Common myeloid progenitor, CD34-positive (primary cell): ENCODE results near the gene GLUD1.
"Not testable (repeated sequence)": the region's sequence is repeated elsewhere in the genome, so short reads cannot be mapped to it uniquely, and the experiment has no call there.

Experiments
- CTCF ChIA-PET: fragments of 350-600 bp; sonication (Branson Sonifier 250); formaldehyde crosslinking; loops from one replicate; lab custom pipeline; 2021; ENCODE audit warnings: antibody characterized with exemption; lab: Charles Lee
- POLR2A ChIA-PET: fragments of 350-600 bp; sonication (Branson Sonifier 250); formaldehyde crosslinking; loops from one replicate; lab custom pipeline; 2021; ENCODE audit warnings: antibody characterized with exemption; lab: Charles Lee
- DNase-seq, 3 donors: peaks; one replicate each; pipeline versions ENCODE4 v3.0.0 to v3.0.0-alpha.2; 2013
- H3K27ac ChIP-seq, 2 experiments: 1 replicate in 1 of 2; 2 replicates in 1 of 2; pipeline ENCODE4 v1.7.0; 2013; ENCODE audit warnings: inconsistent platforms in 2 of 2, low read length in 2 of 2, mild to moderate bottlenecking in 2 of 2, low read depth in 1 of 2, moderate library complexity in 1 of 2; ENCODE audit not compliant: severe bottlenecking in 2 of 2, insufficient read depth in 1 of 2, poor library complexity in 1 of 2
- H3K27me3 ChIP-seq, 5 experiments: replicated peaks in 2 of 5; 1 replicate in 3 of 5; 2 replicates in 2 of 5; pipeline versions ENCODE4 v1.6.1 to v1.7.0; 2013; ENCODE audit warnings: low read length in 4 of 5, mild to moderate bottlenecking in 2 of 5, moderate library complexity in 2 of 5, inconsistent platforms in 1 of 5; ENCODE audit not compliant: insufficient read depth in 5 of 5, control insufficient read depth in 4 of 5
- H3K36me3 ChIP-seq, 4 experiments: 1 replicate in 2 of 4; 2 replicates in 2 of 4; pipeline versions ENCODE4 v1.6.1 to v1.7.0; 2013; ENCODE audit warnings: low read length in 3 of 4, control low read depth in 1 of 4, mild to moderate bottlenecking in 1 of 4; ENCODE audit not compliant: control insufficient read depth in 4 of 4, insufficient read depth in 4 of 4
- H3K4me1 ChIP-seq, 4 experiments: 1 replicate in 3 of 4; 2 replicates in 1 of 4; pipeline versions ENCODE4 v1.6.1 to v1.7.1; 2013; ENCODE audit warnings: low read length in 3 of 4, mild to moderate bottlenecking in 3 of 4, control low read depth in 1 of 4, inconsistent platforms in 1 of 4, moderate library complexity in 1 of 4; ENCODE audit not compliant: control insufficient read depth in 4 of 4, insufficient read depth in 4 of 4; ENCODE audit errors: control extremely low read depth in 1 of 4
- H3K4me3 ChIP-seq, 7 experiments: 1 replicate in 4 of 7; 2 replicates in 3 of 7; pipeline versions ENCODE4 v1.5.1 to v1.7.0; 2013; ENCODE audit warnings: mild to moderate bottlenecking in 7 of 7, low read length in 6 of 7, moderate library complexity in 6 of 7, inconsistent platforms in 2 of 7, low read depth in 2 of 7, control low read depth in 1 of 7; ENCODE audit not compliant: insufficient read depth in 4 of 7, control insufficient read depth in 1 of 7; ENCODE audit errors: extremely low read depth in 1 of 7
- H3K9me3 ChIP-seq, 5 experiments: 1 replicate in 4 of 5; 2 replicates in 1 of 5; pipeline versions ENCODE4 v1.6.1 to v1.7.1; 2013; ENCODE audit warnings: low read length in 4 of 5, mild to moderate bottlenecking in 2 of 5, inconsistent platforms in 1 of 5, low read depth in 1 of 5, moderate library complexity in 1 of 5; ENCODE audit not compliant: control insufficient read depth in 4 of 5, insufficient read depth in 2 of 5; ENCODE audit errors: control extremely low read depth in 1 of 5
- WGBS: methylation state at CpG from one replicate; pipeline ENCODE4 v1.1.5; 2013; ENCODE audit not compliant: insufficient coverage; 5-methylcytosine and 5-hydroxymethylcytosine counted together

Gene GLUD1

DNA sequence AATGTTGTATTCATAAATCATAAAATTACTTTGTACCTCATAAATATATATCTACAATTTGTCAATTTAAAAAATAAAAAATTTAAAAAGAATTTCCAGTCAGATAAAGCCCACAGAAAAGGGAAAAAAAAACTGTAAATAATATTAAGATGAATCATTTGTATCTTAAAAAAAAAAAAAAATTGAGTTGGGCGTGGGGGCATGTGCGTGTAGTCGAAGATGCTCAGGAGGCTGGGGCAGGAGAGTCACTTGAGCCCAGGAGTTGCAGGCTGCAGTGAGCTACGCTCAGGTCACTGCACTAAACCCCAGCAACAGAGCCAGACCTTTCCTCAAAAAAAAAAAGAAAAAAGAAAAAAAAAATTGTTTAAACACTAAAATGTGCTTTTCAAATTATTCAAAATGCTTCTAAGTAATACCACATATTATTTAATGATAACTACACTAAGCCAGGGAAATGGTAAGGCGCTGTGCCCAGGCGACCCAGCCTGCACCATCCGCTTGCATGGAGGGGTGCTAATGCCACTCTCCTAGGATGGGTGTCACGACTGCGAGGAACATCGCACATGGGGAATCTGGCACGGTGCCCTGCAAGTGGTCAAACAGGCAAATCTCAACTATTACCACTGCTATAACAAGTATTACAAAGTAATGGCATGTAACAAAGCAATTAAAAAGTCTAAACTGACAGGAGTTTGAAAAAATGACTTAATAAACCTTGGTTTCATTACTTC is 15.4 kb downstream of the GLUD1 start:
- Histone ChIP-seq H3K4me3 (no peak overlapping the region), H3K36me3 (peaks cover 0 to 5% (median 3%) of the 10 kb centered on the region in 4 experiments), H3K27me3 (no peaks in the 10 kb centered on the region), H3K27ac (no peak overlapping the region), H3K9me3 (no peaks in the 10 kb centered on the region), H3K4me1 (peaks cover 0 to 15% (median 8%) of the 10 kb centered on the region in 4 experiments)
- 83% methylated on average over 8 of the region's 11 CpGs for WGBS
- ChIA-PET CTCF (no interaction called here), POLR2A (no interaction called here)
- no peak for DNase-seq

DNA sequence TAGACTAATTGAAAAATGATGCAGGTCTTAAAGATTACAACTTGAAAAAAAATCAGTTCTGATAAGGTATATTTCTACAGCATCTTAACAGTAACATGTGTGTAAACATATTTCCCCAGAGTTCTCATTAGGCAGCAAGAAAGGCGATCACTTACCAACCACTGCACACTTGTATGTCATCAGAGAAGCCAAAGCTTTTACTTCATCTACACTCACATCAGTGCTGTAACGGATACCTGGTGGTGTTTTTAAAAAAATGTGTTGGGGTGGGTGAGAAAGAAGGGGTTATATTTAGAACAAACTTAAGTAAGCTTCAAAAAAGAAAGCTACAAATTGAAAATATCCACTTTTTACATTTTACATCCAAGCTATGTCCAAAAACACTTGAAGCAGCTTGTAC is 18.2 kb downstream of the GLUD1 start:
- H3K4me1 ChIP-seq, POLR2A ChIA-PET, H3K9me3 ChIP-seq, H3K4me3 ChIP-seq, DNase-seq, CTCF ChIA-PET, H3K27me3 ChIP-seq, H3K27ac ChIP-seq: not testable (repeated sequence)
- WGBS = no CpG with 5 or more reads among the region's 2 CpGs
- H3K36me3 ChIP-seq = peaks cover 8 to 25% (median 14%) of the 10 kb centered on the region in 4 experiments

DNA sequence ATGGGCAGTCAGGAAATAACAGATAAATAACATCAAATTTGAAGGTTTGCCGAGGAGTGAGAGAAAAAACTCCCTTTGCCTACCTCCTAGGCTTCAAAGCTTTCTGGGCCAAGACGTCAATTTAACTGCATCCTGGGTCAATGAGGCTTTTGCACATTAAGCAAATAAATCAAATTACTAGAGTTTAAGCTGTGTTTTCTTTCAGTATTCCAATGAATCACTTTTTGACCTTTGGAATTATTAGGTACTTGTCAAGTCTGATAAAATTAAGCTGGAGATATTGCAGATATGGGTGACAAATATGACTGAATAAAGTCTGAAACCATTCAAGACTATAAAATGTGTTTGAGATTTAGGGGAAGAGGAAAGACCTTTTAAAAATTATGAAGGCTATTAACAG is 22.2 kb downstream of the GLUD1 start:
- 100% methylated on average over 1 of the region's 2 CpGs for WGBS
- Histone ChIP-seq H3K27me3 (no peaks in the 10 kb centered on the region), H3K4me1 (no peaks in the 10 kb centered on the region), H3K4me3 (no peak overlapping the region), H3K36me3 (peaks cover 17 to 42% (median 26%) of the 10 kb centered on the region in 4 experiments), H3K27ac (no peak overlapping the region), H3K9me3 (no peaks in the 10 kb centered on the region)
- POLR2A ChIA-PET = no interaction called here
- CTCF ChIA-PET = interaction anchor here (0.7 kb wide), 1 partner anchor 11 kb away, joined by 3 read pairs; no protein-coding TSS in a partner anchor
- no peak for DNase-seq

DNA sequence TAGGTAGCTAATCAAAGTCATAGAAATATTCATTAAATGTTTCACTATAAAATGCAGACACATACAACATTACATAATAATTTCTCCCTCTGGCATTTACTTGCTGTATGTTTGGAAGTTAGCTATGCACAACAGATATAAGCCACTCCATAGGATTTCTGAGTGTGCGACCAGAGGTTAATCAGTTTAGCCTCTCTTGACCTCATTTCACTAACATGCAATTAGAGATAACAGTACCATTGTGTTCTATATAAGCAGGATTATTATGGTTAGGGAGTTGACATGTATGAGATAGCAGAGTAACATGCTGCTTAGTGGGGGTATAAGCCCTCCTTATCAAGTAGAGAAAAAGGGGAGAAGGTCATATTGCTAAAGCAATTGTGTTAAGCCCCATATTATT is 26.4 kb downstream of the GLUD1 start:
- WGBS = no CpG with 5 or more reads among the region's 1 CpG

DNA sequence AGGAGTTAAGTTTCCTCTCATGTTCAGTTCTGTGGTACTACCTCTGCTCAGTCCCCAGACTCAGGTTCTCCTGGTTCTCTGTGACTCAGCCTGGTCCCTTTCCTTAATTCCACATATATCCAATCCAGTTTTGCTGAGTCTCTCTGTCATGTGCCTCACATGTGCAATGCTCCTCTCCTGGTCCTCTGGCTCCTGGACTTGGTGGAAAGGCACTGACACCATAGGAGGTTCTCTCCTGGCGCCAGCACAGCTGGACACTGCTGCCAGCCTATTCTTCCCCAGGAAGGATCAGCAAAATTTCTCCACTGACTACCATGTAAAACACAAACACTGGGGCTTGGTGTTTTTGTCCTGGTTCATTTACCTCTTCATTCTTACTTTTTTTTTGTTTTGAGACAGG is 27.8 kb downstream of the GLUD1 start:
- H3K27ac ChIP-seq = no peak overlapping the region
- no peak overlapping the region for H3K4me3 ChIP-seq
- no peaks in the 10 kb centered on the region for H3K4me1 ChIP-seq
- ChIA-PET POLR2A (no interaction called here), CTCF (interaction anchor here (1.2 kb wide), 1 partner anchor 11 kb away, joined by 3 read pairs; no protein-coding TSS in a partner anchor)
- DNase-seq = no peak
- H3K36me3 ChIP-seq = peaks cover 19 to 68% (median 46%) of the 10 kb centered on the region in 4 experiments
- 100% methylated on average over 1 of the region's 1 CpG for WGBS
- no peaks in the 10 kb centered on the region for H3K27me3 ChIP-seq
- H3K9me3 ChIP-seq = no peaks in the 10 kb centered on the region

More for the DNA sequence above, 26.4 kb downstream of the GLUD1 start:
- H3K4me3 ChIP-seq = no peak overlapping the region
- H3K36me3 ChIP-seq = peaks cover 17 to 66% (median 49%) of the 10 kb centered on the region in 4 experiments
- no peak overlapping the region for H3K27ac ChIP-seq
- H3K4me1 ChIP-seq = no peaks in the 10 kb centered on the region
- H3K27me3 ChIP-seq = no peaks in the 10 kb centered on the region
- H3K9me3 ChIP-seq = no peaks in the 10 kb centered on the region
- ChIA-PET CTCF (interaction anchor here (0.6 to 0.7 kb wide), 2 partner anchors 14 to 390 kb away, joined by 3 read pairs; no protein-coding TSS in a partner anchor), POLR2A (no interaction called here)
- DNase-seq = no peak

DNA sequence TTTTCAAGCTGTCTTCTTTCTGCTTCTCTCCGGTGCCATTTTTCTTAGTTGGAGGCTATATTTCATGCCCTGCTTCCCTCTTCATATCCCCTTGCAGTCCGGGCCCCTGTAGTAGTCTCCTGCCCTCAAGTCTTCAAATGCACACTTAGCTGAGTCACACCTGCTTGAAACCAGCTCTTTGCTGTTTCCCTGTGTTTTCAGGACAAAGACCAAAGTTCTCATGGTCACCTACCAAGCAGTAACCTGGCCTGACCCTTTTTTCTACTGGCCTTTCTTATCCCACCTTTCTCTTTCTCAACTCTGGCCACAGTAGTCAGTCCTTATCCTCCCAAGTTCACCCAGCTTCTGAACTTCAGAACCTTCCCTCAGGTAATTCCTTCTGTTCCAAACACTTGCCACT is 28.5 kb downstream of the GLUD1 start:
- ChIA-PET CTCF (interaction anchor here (1.2 kb wide), 1 partner anchor 12 kb away, joined by 3 read pairs; no protein-coding TSS in a partner anchor), POLR2A (no interaction called here)
- no peak overlapping the region for H3K27ac ChIP-seq
- DNase-seq = no peak
- no peak overlapping the region for H3K4me3 ChIP-seq
- no peaks in the 10 kb centered on the region for H3K9me3 ChIP-seq
- no peaks in the 10 kb centered on the region for H3K4me1 ChIP-seq
- WGBS = 100% methylated on average over 2 of the region's 2 CpGs
- H3K36me3 ChIP-seq = peaks cover 22 to 73% (median 46%) of the 10 kb centered on the region in 4 experiments
- H3K27me3 ChIP-seq = no peaks in the 10 kb centered on the region

DNA sequence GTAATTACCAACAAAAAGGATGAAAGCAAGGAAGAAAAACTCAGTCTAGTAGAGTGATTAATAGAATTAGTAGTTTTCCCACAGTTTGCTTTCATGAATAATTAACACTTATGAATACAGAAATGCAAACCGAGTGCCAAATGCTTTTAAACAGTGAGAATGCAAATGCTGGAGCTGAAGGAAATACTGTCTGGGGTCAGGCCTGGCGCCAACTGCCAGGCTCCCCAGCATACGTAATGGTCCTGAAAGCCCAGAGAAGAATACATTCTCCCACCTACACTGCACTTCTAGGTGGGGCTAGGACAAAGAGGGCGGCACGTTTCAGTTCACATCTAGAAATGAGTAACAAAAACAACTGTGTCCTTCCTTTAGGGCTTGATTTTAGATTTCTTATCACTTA is 30.0 kb downstream of the GLUD1 start:
- no peaks in the 10 kb centered on the region for H3K9me3 ChIP-seq
- H3K36me3 ChIP-seq = peaks cover 26 to 83% (median 57%) of the 10 kb centered on the region in 4 experiments
- ChIA-PET CTCF (no interaction called here), POLR2A (no interaction called here)
- H3K27me3 ChIP-seq = no peaks in the 10 kb centered on the region
- no peak overlapping the region for H3K27ac ChIP-seq
- WGBS = 50% methylated on average over 2 of the region's 5 CpGs
- H3K4me1 ChIP-seq = no peaks in the 10 kb centered on the region
- H3K4me3 ChIP-seq = no peak overlapping the region
- no peak for DNase-seq
